HCT116 (cell line): ENCODE data around the gene GALT. TPM values are rescaled to one million over a fixed set of nuclear protein-coding genes. Genes with fewer than 3 reads are reported as not detected.

Experiments used
- ATAC-seq: fragments of 200-7000 bp; cut with Tn5 transposase; 2 replicates; pipeline ENCODE4 v1.9.1; 2020; ENCODE audit warnings: mild to moderate bottlenecking, moderate library complexity
- BruUV-seq: library from RNA; stranded (reverse); fragments of 400-500 nt; replicated peaks from 2 replicates; lab custom pipeline; 2021; lab: Mats Ljungman, UMichigan
- CTCF ChIA-PET: fragments of 300-600 bp; sonication (Branson Sonifier 250); formaldehyde crosslinking; loops from one replicate; lab custom pipeline; 2021; ENCODE audit warnings: antibody characterized with exemption; lab: Charles Lee
- POLR2A ChIA-PET: fragments of 300-600, 350-600 bp; sonication (Branson Sonifier 250); formaldehyde crosslinking; loops from one replicate; lab custom pipeline; 2021; ENCODE audit warnings: antibody characterized with exemption; lab: Charles Lee
- RAD21 ChIA-PET, 2 experiments: fragments of 300-600 bp; sonication (Branson Sonifier 250); formaldehyde crosslinking; loops; one replicate each; lab custom pipeline; 2023; ENCODE audit warnings: low total read pairs in 2 of 2; ENCODE audit not compliant: uncharacterized antibody in 2 of 2, unreplicated experiment in 2 of 2, low non-redundant PET in 1 of 2; lab: Charles Lee
- DNase-seq: peaks from one replicate; pipeline ENCODE4 v3.0.0-alpha.2; 2010; ENCODE audit warnings: low read depth, low spot score
- H2AFZ ChIP-seq: fragments of 200-600 bp; shearing (Covaris generic), sonication (generic); 2 replicates; pipeline ENCODE4 v1.6.1; 2017; ENCODE audit warnings: low read depth, mixed run types, mixed read lengths, antibody characterized with exemption, low read length; ENCODE audit not compliant: poor library complexity, severe bottlenecking
- H3K27ac ChIP-seq: 2 replicates; pipeline ENCODE4 v1.5.1; 2012; ENCODE audit warnings: low read depth, low read length
- H3K27me3 ChIP-seq: fragments of 200-600 bp; sonication (generic); 2 replicates; pipeline ENCODE4 v1.6.1; 2016; ENCODE audit warnings: mixed run types, low read length, mixed read lengths; ENCODE audit not compliant: insufficient read depth
- H3K36me3 ChIP-seq, 2 experiments: fragments of 200-500 bp in 1 of 2; fragments of 200-600 bp in 1 of 2; sonication (Bioruptor generic) in 1 of 2; sonication (generic) in 1 of 2; 2 replicates each; pipeline versions ENCODE4 v1.5.1 to v1.6.1; 2014 to 2016; ENCODE audit warnings: low read length in 2 of 2, inconsistent platforms in 1 of 2, mixed read lengths in 1 of 2, mixed run types in 1 of 2; ENCODE audit not compliant: insufficient read depth in 2 of 2, control insufficient read depth in 1 of 2
- H3K4me1 ChIP-seq, 2 experiments: fragments of 200-600 bp in 1 of 2; sonication (generic) in 1 of 2; 2 replicates each; pipeline versions ENCODE4 v1.5.1 to v1.6.1; 2012 to 2017; ENCODE audit warnings: low read length in 2 of 2, inconsistent platforms in 1 of 2, mild to moderate bottlenecking in 1 of 2, mixed read lengths in 1 of 2, mixed run types in 1 of 2, moderate library complexity in 1 of 2; ENCODE audit not compliant: insufficient read depth in 2 of 2, control insufficient read depth in 1 of 2
- H3K4me2 ChIP-seq: fragments of 200-600 bp; sonication (generic); 2 replicates; pipeline ENCODE4 v1.6.1; 2017; ENCODE audit warnings: mixed run types, low read length, mixed read lengths
- H3K4me3 ChIP-seq, 2 experiments: fragments of 200-600 bp in 1 of 2; sonication (generic) in 1 of 2; replicated peaks in 1 of 2; 2 replicates each; pipeline ENCODE4 v1.5.1; 2011 to 2016; ENCODE audit warnings: low read length in 2 of 2, control low read depth in 1 of 2, low read depth in 1 of 2, mild to moderate bottlenecking in 1 of 2, mixed read lengths in 1 of 2, mixed run types in 1 of 2
- H3K79me2 ChIP-seq: fragments of 200-600 bp; sonication (generic); 2 replicates; pipeline ENCODE4 v1.6.1; 2017; ENCODE audit warnings: mild to moderate bottlenecking, mixed run types, low read length, moderate library complexity, mixed read lengths; ENCODE audit not compliant: insufficient read depth
- H3K9ac ChIP-seq: fragments of 200-600 bp; sonication (generic); 2 replicates; pipeline ENCODE4 v1.6.1; 2016; ENCODE audit warnings: low read length, mixed read lengths
- H3K9me2 ChIP-seq: fragments of 200-600 bp; sonication (generic), shearing (Covaris generic); 2 replicates; pipeline ENCODE4 v1.6.1; 2017; ENCODE audit warnings: mixed run types, mild to moderate bottlenecking, moderate library complexity; ENCODE audit not compliant: insufficient read depth
- H3K9me3 ChIP-seq, 2 experiments: fragments of 200-500 bp in 1 of 2; fragments of 200-600 bp in 1 of 2; sonication (Bioruptor generic) in 1 of 2; sonication (generic) in 1 of 2; 2 replicates each; pipeline ENCODE4 v1.6.1; 2014 to 2017; ENCODE audit warnings: low read length in 2 of 2, mixed read lengths in 2 of 2, inconsistent platforms in 1 of 2, low read depth in 1 of 2, mild to moderate bottlenecking in 1 of 2, mixed run types in 1 of 2, moderate library complexity in 1 of 2; ENCODE audit not compliant: control insufficient read depth in 1 of 2, insufficient read depth in 1 of 2
- H4K20me1 ChIP-seq: fragments of 200-600 bp; sonication (generic), shearing (Covaris generic); 2 replicates; pipeline ENCODE4 v1.6.1; 2017; ENCODE audit warnings: mixed run types, mild to moderate bottlenecking, moderate library complexity; ENCODE audit not compliant: insufficient read depth
- CBX3 ChIP-seq: IDR thresholded peaks from 2 replicates; pipeline ENCODE4 v1.6.1; 2012; ENCODE audit warnings: low read depth
- CEBPB ChIP-seq: IDR thresholded peaks from 2 replicates; pipeline ENCODE4 v1.6.1; 2012; ENCODE audit warnings: low read depth
- ELF1 ChIP-seq: IDR thresholded peaks from 2 replicates; pipeline ENCODE4 v1.6.1; 2012; ENCODE audit warnings: low read depth, borderline replicate concordance
- EZH2 ChIP-seq: fragments of 200-600 bp; sonication (generic); IDR thresholded peaks from 2 replicates; pipeline ENCODE4 v1.6.1; 2017; ENCODE audit warnings: antibody characterized with exemption, mixed run types
- FOSL1 ChIP-seq: IDR thresholded peaks from 2 replicates; pipeline ENCODE4 v1.6.1; 2012; ENCODE audit warnings: low read depth
- JUND ChIP-seq: IDR thresholded peaks from 2 replicates; pipeline ENCODE4 v1.6.1; 2012
- POLR2AphosphoS5 ChIP-seq: IDR thresholded peaks from 2 replicates; pipeline ENCODE4 v1.6.1; 2011; ENCODE audit warnings: mild to moderate bottlenecking, low read depth, low read length, moderate library complexity
- RAD21 ChIP-seq: IDR thresholded peaks from 2 replicates; pipeline ENCODE4 v1.6.1; 2012; ENCODE audit warnings: low read depth, mild to moderate bottlenecking
- SIN3A ChIP-seq: IDR thresholded peaks from 2 replicates; pipeline ENCODE4 v1.6.1; 2012; ENCODE audit warnings: low read depth
- SP1 ChIP-seq: IDR thresholded peaks from 2 replicates; pipeline ENCODE4 v1.6.1; 2012; ENCODE audit warnings: low read depth
- SRF ChIP-seq: IDR thresholded peaks from 2 replicates; pipeline ENCODE4 v1.6.1; 2012; ENCODE audit warnings: low read depth
- ZFX ChIP-seq: fragments of 450-650 bp; IDR thresholded peaks from 2 replicates; pipeline ENCODE4 v1.6.1; 2017
- ZNF274 ChIP-seq: fragments of 200-500 bp; sonication (Bioruptor generic); IDR thresholded peaks from 2 replicates; pipeline ENCODE4 v1.6.1; 2014; ENCODE audit warnings: mild to moderate bottlenecking, low read depth, low read length, inconsistent platforms
- intact Hi-C: fragments of 100-400 bp; cut with micrococcal nuclease; formaldehyde crosslinking; loops from 2 replicates; pipeline ENCODE4 v1.10.0; 2022
- total RNA-seq: library from RNA; stranded (reverse); gene quantifications from one replicate; pipeline ENCODE4 v1.2.1, GENCODE V29; 2021; ENCODE audit not compliant: unreplicated experiment
- TF ChIP-seq, protein P1 (sequence below): IDR thresholded peaks from 2 replicates; pipeline ENCODE4 v1.6.1; 2011; ENCODE audit warnings: mild to moderate bottlenecking, low read length, moderate library complexity; ENCODE audit not compliant: insufficient replicate concordance; ENCODE audit errors: extremely low read depth
- TF ChIP-seq, protein P2 (sequence below): IDR thresholded peaks from 2 replicates; pipeline ENCODE4 v1.6.1; 2012
- TF ChIP-seq, protein P3 (sequence below), 3 experiments: fragments of 200-600 bp in 1 of 3; sonication (generic) in 1 of 3; IDR thresholded peaks in 2 of 3; conservative IDR thresholded peaks in 1 of 3; 2 replicates each; pipeline ENCODE4 v1.5.1; 2012 to 2017; ENCODE audit warnings: low read depth in 2 of 3, low read length in 2 of 3, antibody characterized with exemption in 1 of 3, borderline replicate concordance in 1 of 3, control low read depth in 1 of 3, mild to moderate bottlenecking in 1 of 3, mixed read lengths in 1 of 3, mixed run types in 1 of 3, moderate library complexity in 1 of 3; ENCODE audit not compliant: insufficient read depth in 1 of 3
- TF ChIP-seq, protein P4 (sequence below): IDR thresholded peaks from 2 replicates; pipeline ENCODE4 v1.6.1; 2012; ENCODE audit warnings: low read depth
- TF ChIP-seq, protein P5 (sequence below): IDR thresholded peaks from 2 replicates; pipeline ENCODE4 v1.6.1; 2012

Gene GALT
- total RNA-seq, 1 experiment from 2014 or later, result 28.2 TPM

DNA sequence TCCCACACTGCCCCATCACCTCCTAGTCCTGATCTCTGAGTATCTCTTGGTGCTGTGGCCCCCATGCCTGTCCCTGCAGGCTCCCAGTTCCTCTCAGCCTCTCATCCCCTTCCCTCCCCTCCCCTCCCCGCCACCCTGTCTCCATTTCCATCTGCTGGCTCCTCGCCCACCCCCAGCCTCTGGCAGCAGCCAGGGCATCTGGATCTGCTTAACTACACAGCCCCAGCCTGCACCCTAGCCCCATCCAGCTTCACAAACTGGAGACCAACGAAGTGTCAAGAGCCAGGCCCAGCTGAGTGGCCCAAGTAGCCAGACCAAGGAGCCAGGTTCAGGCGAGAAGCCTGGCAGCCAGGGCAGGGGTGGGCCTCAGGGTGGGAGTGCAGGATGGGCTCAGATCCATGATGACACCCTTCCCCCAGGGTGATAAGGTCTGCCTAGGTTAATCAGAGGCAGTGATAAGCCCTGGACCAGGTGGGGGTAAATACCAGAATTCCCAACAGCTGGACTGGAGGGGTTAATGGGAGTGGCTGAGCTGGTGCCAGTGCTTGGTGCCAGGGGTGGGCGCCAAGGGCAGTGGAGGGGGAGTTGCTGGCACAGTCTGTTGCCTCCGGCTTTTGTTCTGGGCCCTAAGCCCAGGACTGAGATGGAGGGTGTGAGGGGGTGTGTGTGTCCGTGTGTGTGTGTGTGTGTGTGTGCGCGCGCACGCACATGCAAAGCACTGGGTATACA lies 8.0 kb downstream of the GALT start:
- POLR2A ChIA-PET, result no interaction called here
- Histone ChIP-seq H3K36me3 (peaks cover 0 to 4% of the 10 kb centered on the region in 2 experiments; a peak in 1 of 4 replicates), H3K9me2 (no peaks in the 10 kb centered on the region), H3K4me2 (no peak overlapping the region), H3K9ac (no peak overlapping the region), H4K20me1 (no peaks in the 10 kb centered on the region), H3K4me1 (peaks cover 15 to 34% of the 10 kb centered on the region in 2 experiments), H3K9me3 (no peaks in the 10 kb centered on the region)
- RAD21 ChIA-PET, result no interaction called here
- intact Hi-C loops, result no loop called here
- BruUV-seq, result no TSS peak
- DNase-seq, result no peak
- TF ChIP-seq, protein P1, sequence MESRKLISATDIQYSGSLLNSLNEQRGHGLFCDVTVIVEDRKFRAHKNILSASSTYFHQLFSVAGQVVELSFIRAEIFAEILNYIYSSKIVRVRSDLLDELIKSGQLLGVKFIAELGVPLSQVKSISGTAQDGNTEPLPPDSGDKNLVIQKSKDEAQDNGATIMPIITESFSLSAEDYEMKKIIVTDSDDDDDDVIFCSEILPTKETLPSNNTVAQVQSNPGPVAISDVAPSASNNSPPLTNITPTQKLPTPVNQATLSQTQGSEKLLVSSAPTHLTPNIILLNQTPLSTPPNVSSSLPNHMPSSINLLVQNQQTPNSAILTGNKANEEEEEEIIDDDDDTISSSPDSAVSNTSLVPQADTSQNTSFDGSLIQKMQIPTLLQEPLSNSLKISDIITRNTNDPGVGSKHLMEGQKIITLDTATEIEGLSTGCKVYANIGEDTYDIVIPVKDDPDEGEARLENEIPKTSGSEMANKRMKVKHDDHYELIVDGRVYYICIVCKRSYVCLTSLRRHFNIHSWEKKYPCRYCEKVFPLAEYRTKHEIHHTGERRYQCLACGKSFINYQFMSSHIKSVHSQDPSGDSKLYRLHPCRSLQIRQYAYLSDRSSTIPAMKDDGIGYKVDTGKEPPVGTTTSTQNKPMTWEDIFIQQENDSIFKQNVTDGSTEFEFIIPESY, result no peak
- TF ChIP-seq FOSL1, result no peak
- TF ChIP-seq CBX3, result no peak
- no peak for TF ChIP-seq CEBPB
- no peak for TF ChIP-seq JUND
- TF ChIP-seq ELF1, result no peak
- TF ChIP-seq, protein P2, sequence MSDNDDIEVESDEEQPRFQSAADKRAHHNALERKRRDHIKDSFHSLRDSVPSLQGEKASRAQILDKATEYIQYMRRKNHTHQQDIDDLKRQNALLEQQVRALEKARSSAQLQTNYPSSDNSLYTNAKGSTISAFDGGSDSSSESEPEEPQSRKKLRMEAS, result no peak
- TF ChIP-seq SP1, result no peak
- no peak for TF ChIP-seq EZH2
- TF ChIP-seq RAD21, result no peak
- TF ChIP-seq, protein P3, sequence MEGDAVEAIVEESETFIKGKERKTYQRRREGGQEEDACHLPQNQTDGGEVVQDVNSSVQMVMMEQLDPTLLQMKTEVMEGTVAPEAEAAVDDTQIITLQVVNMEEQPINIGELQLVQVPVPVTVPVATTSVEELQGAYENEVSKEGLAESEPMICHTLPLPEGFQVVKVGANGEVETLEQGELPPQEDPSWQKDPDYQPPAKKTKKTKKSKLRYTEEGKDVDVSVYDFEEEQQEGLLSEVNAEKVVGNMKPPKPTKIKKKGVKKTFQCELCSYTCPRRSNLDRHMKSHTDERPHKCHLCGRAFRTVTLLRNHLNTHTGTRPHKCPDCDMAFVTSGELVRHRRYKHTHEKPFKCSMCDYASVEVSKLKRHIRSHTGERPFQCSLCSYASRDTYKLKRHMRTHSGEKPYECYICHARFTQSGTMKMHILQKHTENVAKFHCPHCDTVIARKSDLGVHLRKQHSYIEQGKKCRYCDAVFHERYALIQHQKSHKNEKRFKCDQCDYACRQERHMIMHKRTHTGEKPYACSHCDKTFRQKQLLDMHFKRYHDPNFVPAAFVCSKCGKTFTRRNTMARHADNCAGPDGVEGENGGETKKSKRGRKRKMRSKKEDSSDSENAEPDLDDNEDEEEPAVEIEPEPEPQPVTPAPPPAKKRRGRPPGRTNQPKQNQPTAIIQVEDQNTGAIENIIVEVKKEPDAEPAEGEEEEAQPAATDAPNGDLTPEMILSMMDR (IDR thresholded peaks at IDR 0.05 in 2 of 3, conservative IDR thresholded peaks at IDR 0.05 in 1 of 3; ENCODE audit: borderline replicate concordance in 1 of 3, insufficient read depth in 1 of 3, low read depth in 2 of 3, low read length in 2 of 3), result no peak
- no peak for TF ChIP-seq POLR2AphosphoS5
- TF ChIP-seq SIN3A, result no peak
- TF ChIP-seq ZFX, result no peak
- no peak for TF ChIP-seq SRF
- TF ChIP-seq, protein P4, sequence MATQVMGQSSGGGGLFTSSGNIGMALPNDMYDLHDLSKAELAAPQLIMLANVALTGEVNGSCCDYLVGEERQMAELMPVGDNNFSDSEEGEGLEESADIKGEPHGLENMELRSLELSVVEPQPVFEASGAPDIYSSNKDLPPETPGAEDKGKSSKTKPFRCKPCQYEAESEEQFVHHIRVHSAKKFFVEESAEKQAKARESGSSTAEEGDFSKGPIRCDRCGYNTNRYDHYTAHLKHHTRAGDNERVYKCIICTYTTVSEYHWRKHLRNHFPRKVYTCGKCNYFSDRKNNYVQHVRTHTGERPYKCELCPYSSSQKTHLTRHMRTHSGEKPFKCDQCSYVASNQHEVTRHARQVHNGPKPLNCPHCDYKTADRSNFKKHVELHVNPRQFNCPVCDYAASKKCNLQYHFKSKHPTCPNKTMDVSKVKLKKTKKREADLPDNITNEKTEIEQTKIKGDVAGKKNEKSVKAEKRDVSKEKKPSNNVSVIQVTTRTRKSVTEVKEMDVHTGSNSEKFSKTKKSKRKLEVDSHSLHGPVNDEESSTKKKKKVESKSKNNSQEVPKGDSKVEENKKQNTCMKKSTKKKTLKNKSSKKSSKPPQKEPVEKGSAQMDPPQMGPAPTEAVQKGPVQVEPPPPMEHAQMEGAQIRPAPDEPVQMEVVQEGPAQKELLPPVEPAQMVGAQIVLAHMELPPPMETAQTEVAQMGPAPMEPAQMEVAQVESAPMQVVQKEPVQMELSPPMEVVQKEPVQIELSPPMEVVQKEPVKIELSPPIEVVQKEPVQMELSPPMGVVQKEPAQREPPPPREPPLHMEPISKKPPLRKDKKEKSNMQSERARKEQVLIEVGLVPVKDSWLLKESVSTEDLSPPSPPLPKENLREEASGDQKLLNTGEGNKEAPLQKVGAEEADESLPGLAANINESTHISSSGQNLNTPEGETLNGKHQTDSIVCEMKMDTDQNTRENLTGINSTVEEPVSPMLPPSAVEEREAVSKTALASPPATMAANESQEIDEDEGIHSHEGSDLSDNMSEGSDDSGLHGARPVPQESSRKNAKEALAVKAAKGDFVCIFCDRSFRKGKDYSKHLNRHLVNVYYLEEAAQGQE, result no peak
- TF ChIP-seq, protein P5, sequence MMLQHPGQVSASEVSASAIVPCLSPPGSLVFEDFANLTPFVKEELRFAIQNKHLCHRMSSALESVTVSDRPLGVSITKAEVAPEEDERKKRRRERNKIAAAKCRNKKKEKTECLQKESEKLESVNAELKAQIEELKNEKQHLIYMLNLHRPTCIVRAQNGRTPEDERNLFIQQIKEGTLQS, result no peak
- TF ChIP-seq ZNF274, result no peak
- TF ChIP-seq, all 23 proteins: peak for 0
- Histone ChIP-seq H2AFZ (no peak overlapping the region), H3K79me2 (no peaks in the 10 kb centered on the region), H3K27me3 (no peaks in the 10 kb centered on the region), H3K27ac (no peak overlapping the region), H3K4me3 (no peak overlapping the region)
- ATAC-seq, result no peak
- CTCF ChIA-PET, result no interaction called here
